Smooth muscle cell (in vitro differentiated cells): ENCODE measurements around the gene TUBGCP4. TPM values are rescaled to one million over a fixed set of nuclear protein-coding genes. Genes with fewer than 3 reads are reported as not detected.

Experiments
- DNase-seq: peaks from one replicate; lab custom pipeline; 2025; ENCODE audit not compliant: unreplicated experiment; lab: John Stamatoyannopoulos, UW
- H2AFZ ChIP-seq: fragments of 200-600 bp; sonication (generic); 2 replicates; pipeline ENCODE4 v1.6.0; 2016; ENCODE audit warnings: antibody characterized with exemption, low read depth, mild to moderate bottlenecking
- H3F3A ChIP-seq: fragments of 200-600 bp; sonication (generic); 2 replicates; pipeline ENCODE4 v1.6.0; 2017; ENCODE audit warnings: antibody characterized with exemption, low read depth
- H3K27ac ChIP-seq: fragments of 200-600 bp; sonication (generic); 2 replicates; pipeline ENCODE4 v1.5.1; 2016; ENCODE audit warnings: low read depth, mild to moderate bottlenecking
- H3K27me3 ChIP-seq: fragments of 200-600 bp; sonication (generic); 2 replicates; pipeline ENCODE4 v1.6.1; 2016; ENCODE audit warnings: low read depth, mild to moderate bottlenecking
- H3K36me3 ChIP-seq: fragments of 200-600 bp; sonication (generic); 2 replicates; pipeline ENCODE4 v1.5.1; 2016; ENCODE audit warnings: low read depth
- H3K4me1 ChIP-seq: fragments of 200-600 bp; sonication (generic); 2 replicates; pipeline ENCODE4 v1.5.1; 2016; ENCODE audit warnings: low read depth
- H3K4me2 ChIP-seq: fragments of 200-600 bp; sonication (generic); 2 replicates; pipeline ENCODE4 v1.6.0; 2016; ENCODE audit warnings: mild to moderate bottlenecking
- H3K4me3 ChIP-seq: fragments of 200-600 bp; sonication (generic); 2 replicates; pipeline ENCODE4 v1.5.1; 2016; ENCODE audit warnings: mild to moderate bottlenecking
- H3K79me2 ChIP-seq: fragments of 200-600 bp; sonication (generic); 2 replicates; pipeline ENCODE4 v1.6.0; 2016; ENCODE audit warnings: low read depth, mild to moderate bottlenecking
- H3K9ac ChIP-seq: fragments of 200-600 bp; sonication (generic); 2 replicates; pipeline ENCODE4 v1.6.0; 2016; ENCODE audit warnings: low read depth
- H3K9me3 ChIP-seq: fragments of 200-600 bp; sonication (generic); replicated peaks from 2 replicates; pipeline ENCODE4 v1.5.1; 2016; ENCODE audit warnings: low read depth
- H4K20me1 ChIP-seq: fragments of 200-600 bp; sonication (generic); 2 replicates; pipeline ENCODE4 v1.6.0; 2016; ENCODE audit warnings: low read depth
- CTCF ChIP-seq: fragments of 200-600 bp; sonication (generic); IDR thresholded peaks from 2 replicates; pipeline ENCODE4 v1.5.1; 2017; ENCODE audit warnings: borderline replicate concordance, mild to moderate bottlenecking, antibody characterized with exemption; ENCODE audit not compliant: insufficient read depth, poor library complexity, severe bottlenecking
- WGBS: methylation state at CpG from one replicate; pipeline ENCODE4 v1.1.7; 2016; ENCODE audit warnings: low lambda C conversion rate; 5-methylcytosine and 5-hydroxymethylcytosine counted together
- polyA plus RNA-seq: library from polyadenylated mRNA; unstranded; fragments of >200 nt; fragmentation: Nextera tagmentation; extraction: Ambion mirVana; gene quantifications from 2 replicates; pipeline ENCODE4 v1.2.1, GENCODE V29; 2016
- total RNA-seq: library from RNA; depleted of rRNA; stranded (reverse); fragments of >200 nt; gene quantifications from 2 replicates; pipeline ENCODE4 v1.2.3, GENCODE V29; 2014

TUBGCP4 gene, protein sequence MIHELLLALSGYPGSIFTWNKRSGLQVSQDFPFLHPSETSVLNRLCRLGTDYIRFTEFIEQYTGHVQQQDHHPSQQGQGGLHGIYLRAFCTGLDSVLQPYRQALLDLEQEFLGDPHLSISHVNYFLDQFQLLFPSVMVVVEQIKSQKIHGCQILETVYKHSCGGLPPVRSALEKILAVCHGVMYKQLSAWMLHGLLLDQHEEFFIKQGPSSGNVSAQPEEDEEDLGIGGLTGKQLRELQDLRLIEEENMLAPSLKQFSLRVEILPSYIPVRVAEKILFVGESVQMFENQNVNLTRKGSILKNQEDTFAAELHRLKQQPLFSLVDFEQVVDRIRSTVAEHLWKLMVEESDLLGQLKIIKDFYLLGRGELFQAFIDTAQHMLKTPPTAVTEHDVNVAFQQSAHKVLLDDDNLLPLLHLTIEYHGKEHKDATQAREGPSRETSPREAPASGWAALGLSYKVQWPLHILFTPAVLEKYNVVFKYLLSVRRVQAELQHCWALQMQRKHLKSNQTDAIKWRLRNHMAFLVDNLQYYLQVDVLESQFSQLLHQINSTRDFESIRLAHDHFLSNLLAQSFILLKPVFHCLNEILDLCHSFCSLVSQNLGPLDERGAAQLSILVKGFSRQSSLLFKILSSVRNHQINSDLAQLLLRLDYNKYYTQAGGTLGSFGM
- total RNA-seq (5.9 and 11.4 TPM in 2 replicates), polyA plus RNA-seq (9.0 and 10.2 TPM in 2 replicates)

- no peaks in the 10 kb centered on the region for H3F3A ChIP-seq
- peak; percentile 52 for DNase-seq
- no peaks in the 10 kb centered on the region for H3K27me3 ChIP-seq
- peak within 1 kb of the TSS; percentile 99 for H3K4me3 ChIP-seq
- H3K27ac ChIP-seq, result no peak within 1 kb of the TSS
- peaks cover 24% of the 10 kb centered on the region for H4K20me1 ChIP-seq
- peaks cover 10% of the 10 kb centered on the region for H3K36me3 ChIP-seq
- peaks cover 18% of the 10 kb centered on the region for H3K4me1 ChIP-seq
- peaks cover 20% of the 10 kb centered on the region for H3K79me2 ChIP-seq
- 2% methylated on average over 53 of the region's 66 CpGs for WGBS
- peak within 1 kb of the TSS; percentile 95 for H3K4me2 ChIP-seq
- H2AFZ ChIP-seq, result peak within 1 kb of the TSS; percentile 99
- H3K9me3 ChIP-seq, result no peaks in the 10 kb centered on the region
- TF ChIP-seq CTCF, result peak; percentile 24
- peak within 1 kb of the TSS; percentile 68 for H3K9ac ChIP-seq
Observed at GRCh38 chr15:43370975-43371974, at the start of gene TUBGCP4, which contains the start of gene ZSCAN29. TUBGCP4 (plus strand) TSS chr15:43371101; CDS start chr15:43371355, 254 bp downstream. ZSCAN29 (minus strand) TSS chr15:43371043; CDS start chr15:43369913, 1,130 bp downstream.

DNA sequence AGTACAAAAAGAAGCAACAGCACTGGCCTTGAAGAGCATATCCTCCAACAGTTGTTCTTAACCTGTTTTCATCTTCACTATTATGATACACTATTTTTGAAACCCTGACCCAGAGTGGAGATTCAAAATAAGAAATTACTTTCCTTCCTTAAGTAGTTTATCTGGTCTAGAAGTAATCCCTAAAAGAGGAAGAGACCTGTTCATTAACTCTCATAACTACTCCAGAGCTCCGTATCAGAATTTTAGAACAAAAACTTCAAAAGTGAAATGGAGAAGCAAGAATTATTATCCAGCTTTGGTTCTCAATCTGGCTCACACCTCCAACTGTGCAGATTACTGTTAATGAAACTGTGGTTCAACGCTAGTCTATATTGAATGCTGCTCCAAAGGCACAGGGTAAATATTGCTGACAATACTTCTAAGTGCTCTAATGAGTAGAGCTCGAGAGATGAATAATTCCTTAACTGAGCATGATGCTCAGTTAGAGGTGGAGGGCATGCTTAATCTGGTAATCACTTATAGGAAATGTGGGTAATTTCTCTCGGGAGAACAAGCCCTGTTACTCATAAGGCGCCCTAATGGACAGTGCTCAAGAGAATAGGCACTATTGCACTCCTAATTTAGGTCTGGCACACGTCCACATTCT lies 45.7 kb upstream of the TUBGCP4 start:
- Histone ChIP-seq H3K4me2 (no peak overlapping the region), H3K36me3 (no peaks in the 10 kb centered on the region), H3K4me3 (no peak overlapping the region), H3K79me2 (peaks cover 13% of the 10 kb centered on the region), H4K20me1 (peaks cover 9% of the 10 kb centered on the region), H3K9me3 (no peaks in the 10 kb centered on the region), H3K27ac (no peak overlapping the region), H3K9ac (no peak overlapping the region), H3K4me1 (peaks cover 10% of the 10 kb centered on the region), H2AFZ (no peak overlapping the region), H3F3A (no peaks in the 10 kb centered on the region), H3K27me3 (peaks cover 22% of the 10 kb centered on the region)
- TF ChIP-seq CTCF, result no peak
- whole genome bisulfite sequencing, result 78% methylated on average over 6 of the region's 6 CpGs
- no peak for DNase-seq

- Histone ChIP-seq H3K9ac (peak overlapping the region; percentile 72), H3F3A (no peaks in the 10 kb centered on the region), H3K79me2 (peaks cover 13% of the 10 kb centered on the region), H3K27me3 (no peaks in the 10 kb centered on the region), H4K20me1 (peaks cover 9% of the 10 kb centered on the region), H3K36me3 (no peaks in the 10 kb centered on the region), H2AFZ (peak overlapping the region; percentile 84), H3K9me3 (no peaks in the 10 kb centered on the region), H3K4me2 (peak overlapping the region; percentile 90), H3K4me1 (peaks cover 17% of the 10 kb centered on the region), H3K27ac (peak overlapping the region; percentile 87), H3K4me3 (peak overlapping the region; percentile 54)
- no peak for TF ChIP-seq CTCF
- 19% methylated on average over 38 of the region's 38 CpGs for WGBS
- no peak for DNase-seq
Observed at GRCh38 chr15:43329217-43329959, 41.5 kb upstream of the TUBGCP4 start.
